ENCODE measurements around the gene CD300A. TPM values are rescaled to one million over a fixed set of nuclear protein-coding genes. Genes with fewer than 3 reads are reported as not detected.

Gene CD300A
- total and polyA plus RNA-seq, 12 donors, result 0.38 to 13.1 (median 1.4) TPM

DNA sequence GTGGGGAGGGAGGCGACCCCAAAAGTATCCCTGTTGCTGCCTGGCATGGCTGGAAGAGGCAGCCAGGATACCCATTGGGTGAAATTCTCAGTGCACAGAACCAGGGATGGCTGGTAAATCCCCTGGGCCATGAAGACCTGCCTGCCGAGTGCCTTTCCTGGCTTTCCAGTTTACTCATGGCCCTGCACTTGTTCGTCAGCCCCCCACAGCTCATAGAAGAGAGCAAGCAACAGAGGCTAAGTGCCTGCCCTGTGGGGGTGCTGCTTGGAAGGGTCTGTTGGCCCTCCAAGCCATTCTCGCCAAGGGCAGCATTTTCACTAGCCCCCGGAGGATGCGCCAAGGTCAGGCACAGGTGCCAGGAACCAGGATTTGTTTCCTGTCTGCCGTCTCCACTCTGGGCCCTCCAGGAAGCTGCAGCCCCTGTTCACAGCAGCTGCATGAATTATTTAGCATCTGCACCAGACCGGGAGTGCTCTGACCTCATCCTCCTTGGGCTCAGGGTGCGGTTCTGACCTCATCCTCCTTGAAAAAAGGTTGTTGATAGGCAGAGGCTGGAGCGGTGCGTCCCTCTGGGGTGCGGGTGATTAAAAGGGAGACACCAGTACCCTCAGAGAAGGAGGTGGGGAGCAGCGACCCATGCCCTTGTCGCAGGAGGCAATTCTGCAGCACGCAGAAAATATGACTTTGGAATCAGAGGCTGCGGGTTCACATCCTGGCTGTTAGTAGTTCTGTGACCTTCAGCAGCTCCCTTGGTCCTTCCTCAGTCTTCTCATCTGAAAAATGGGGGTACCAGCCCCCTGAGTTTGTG is 14.2 kb upstream of the CD300A start:
- peaks cover 20 to 81% (median 39%) of the 10 kb centered on the region in 9 donors for H3K4me1 ChIP-seq
- peaks cover 0 to 15% (median 0%) of the 10 kb centered on the region in 9 donors for H3K36me3 ChIP-seq
- TF ChIP-seq, protein P1, sequence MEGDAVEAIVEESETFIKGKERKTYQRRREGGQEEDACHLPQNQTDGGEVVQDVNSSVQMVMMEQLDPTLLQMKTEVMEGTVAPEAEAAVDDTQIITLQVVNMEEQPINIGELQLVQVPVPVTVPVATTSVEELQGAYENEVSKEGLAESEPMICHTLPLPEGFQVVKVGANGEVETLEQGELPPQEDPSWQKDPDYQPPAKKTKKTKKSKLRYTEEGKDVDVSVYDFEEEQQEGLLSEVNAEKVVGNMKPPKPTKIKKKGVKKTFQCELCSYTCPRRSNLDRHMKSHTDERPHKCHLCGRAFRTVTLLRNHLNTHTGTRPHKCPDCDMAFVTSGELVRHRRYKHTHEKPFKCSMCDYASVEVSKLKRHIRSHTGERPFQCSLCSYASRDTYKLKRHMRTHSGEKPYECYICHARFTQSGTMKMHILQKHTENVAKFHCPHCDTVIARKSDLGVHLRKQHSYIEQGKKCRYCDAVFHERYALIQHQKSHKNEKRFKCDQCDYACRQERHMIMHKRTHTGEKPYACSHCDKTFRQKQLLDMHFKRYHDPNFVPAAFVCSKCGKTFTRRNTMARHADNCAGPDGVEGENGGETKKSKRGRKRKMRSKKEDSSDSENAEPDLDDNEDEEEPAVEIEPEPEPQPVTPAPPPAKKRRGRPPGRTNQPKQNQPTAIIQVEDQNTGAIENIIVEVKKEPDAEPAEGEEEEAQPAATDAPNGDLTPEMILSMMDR (IDR thresholded peaks at IDR 0.05), result no peak
- H3K27ac ChIP-seq, result peak overlapping the region; percentile 15 to 97 (median 90)
- DNase-seq (no peak), ATAC-seq (peak in 5 of 8 donors; percentile 10 to 41 (median 19))
- no peaks in the 10 kb centered on the region for H3K9me3 ChIP-seq
- WGBS, 2 donors, result 46 to 58% methylated on average over 16 of the region's 16 CpGs
- H3K4me3 ChIP-seq, result no peak overlapping the region
- intact Hi-C loops (cut with DNase I), result loop anchor here in 6 of 10 donors (10.0 kb wide), 2 partner anchors 147 to 237 kb away; partner anchors contain the start of gene TTYH2 (in 6 of the 6)
- H3K27me3 ChIP-seq, result peaks cover 0 to 9% (median 0%) of the 10 kb centered on the region in 7 donors

DNA sequence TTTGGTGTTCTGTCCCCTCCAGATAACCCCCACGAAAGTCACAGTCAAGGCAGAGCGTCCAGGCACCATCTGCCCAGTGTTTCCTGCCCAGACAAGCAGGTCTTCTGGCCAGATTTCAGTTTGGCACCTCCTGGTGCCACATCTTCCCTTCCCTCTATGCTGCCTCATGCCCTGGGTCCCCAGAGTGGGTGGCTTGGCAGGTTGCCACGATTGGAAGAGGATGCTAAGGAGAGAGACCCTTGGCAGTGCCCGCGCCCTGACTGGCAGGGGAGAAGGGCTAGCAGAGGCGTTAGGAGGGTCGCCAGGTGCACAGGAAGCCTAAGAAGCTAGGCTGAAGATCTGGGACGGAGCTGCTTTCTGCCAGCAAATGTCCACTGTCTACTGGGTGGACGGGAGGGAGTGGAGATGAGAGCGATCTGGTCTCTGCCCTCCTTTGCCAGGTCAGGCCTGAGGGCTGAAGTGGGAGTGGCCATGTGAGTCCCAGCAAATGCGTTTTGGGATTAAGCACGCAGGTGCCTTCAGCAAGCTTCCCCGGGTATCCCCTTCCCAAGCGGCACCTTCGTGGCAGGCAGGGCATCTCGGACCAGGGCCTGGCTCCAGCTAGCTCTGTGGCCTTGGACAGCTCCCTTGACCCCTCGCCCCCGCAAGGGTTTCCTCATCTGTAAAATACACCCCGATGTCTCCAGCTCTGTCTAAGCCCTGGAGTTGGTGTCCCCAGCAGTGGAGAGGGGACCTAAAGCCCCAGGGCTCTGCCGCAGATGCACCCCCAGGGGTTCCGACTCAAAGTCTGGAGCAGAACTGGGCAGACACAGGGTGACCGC is 13.4 kb upstream of the CD300A start:
- DNase-seq, result no peak
- H3K27me3 ChIP-seq, result peaks cover 0 to 9% (median 0%) of the 10 kb centered on the region in 7 donors
- intact Hi-C loops (cut with DNase I), result loop anchor here in 6 of 10 donors (10.0 kb wide), 2 partner anchors 148 to 238 kb away; partner anchors contain the start of gene TTYH2 (in 6 of the 6)
- no peaks in the 10 kb centered on the region for H3K9me3 ChIP-seq
- peaks cover 23 to 81% (median 41%) of the 10 kb centered on the region in 9 donors for H3K4me1 ChIP-seq
- peak overlapping the region in 9 of 10 donors; percentile 24 to 60 (median 51) for H3K4me3 ChIP-seq
- 52 to 53% methylated on average over 22 of the region's 22 CpGs for WGBS, 2 donors
- peaks cover 0 to 7% (median 0%) of the 10 kb centered on the region in 9 donors for H3K36me3 ChIP-seq
- H3K27ac ChIP-seq, result peak overlapping the region; percentile 83 to 97 (median 90)
- TF ChIP-seq, protein P1 (IDR thresholded peaks at IDR 0.05), result no peak
- peak in 1 of 8 donors; percentile 2 for ATAC-seq

DNA sequence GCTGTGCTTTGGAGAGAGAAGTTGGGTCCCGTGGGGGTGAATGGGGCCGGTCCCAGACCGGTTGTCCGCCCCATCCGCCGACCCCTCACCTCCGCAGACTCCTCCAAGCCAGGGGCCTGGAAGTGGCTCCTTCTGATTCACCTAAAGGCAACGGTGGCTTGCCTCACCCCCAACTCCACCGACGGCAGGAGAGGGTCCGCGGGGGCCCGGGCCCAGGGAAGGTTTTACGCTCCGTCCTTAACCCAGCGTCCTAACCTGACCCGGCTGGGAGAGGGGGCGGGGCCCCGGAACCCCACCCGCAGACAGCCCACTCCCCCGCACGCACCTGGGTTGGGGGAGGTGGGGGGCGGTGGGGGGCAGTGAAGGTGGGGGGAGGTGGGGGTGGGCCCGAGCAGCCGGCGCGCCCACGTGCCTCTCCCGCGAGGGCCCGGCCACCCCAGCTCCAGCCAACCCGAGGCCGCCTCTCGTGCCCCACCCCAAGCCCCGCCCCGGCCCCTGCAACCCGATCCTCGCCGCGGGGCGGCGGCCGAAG is 12.7 kb upstream of the CD300A start:
- no peaks in the 10 kb centered on the region for H3K9me3 ChIP-seq
- WGBS, 2 donors, result 3% methylated on average over 24 to 43 of the region's 43 CpGs
- intact Hi-C loops (cut with DNase I), result loop anchor here in 6 of 10 donors (1.0 to 10.0 kb wide), 4 partner anchors 71 to 239 kb away; partner anchors contain the start of gene TTYH2 (in 6 of the 6)
- peak overlapping the region; percentile 83 to 97 (median 90) for H3K27ac ChIP-seq
- TF ChIP-seq, protein P1 (IDR thresholded peaks at IDR 0.05), result no peak
- peak overlapping the region in 9 of 10 donors; percentile 24 to 60 (median 51) for H3K4me3 ChIP-seq
- peaks cover 23 to 76% (median 41%) of the 10 kb centered on the region in 9 donors for H3K4me1 ChIP-seq
- no peak for DNase-seq
- peaks cover 0 to 5% (median 0%) of the 10 kb centered on the region in 9 donors for H3K36me3 ChIP-seq
- peaks cover 0 to 9% (median 0%) of the 10 kb centered on the region in 7 donors for H3K27me3 ChIP-seq
- peak in 5 of 8 donors; percentile 0 to 97 (median 30) for ATAC-seq
